Heart left ventricle (tissue), 13 donors: ENCODE results near the gene ERLIN1.

Experiments
- POLR2A ChIP-seq, 2 donors: fragments of 450-650 bp; IDR thresholded peaks; one replicate each; pipeline ENCODE4 v1.6.1; 2017; ENCODE audit warnings: antibody characterized with exemption in 2 of 2, mild to moderate bottlenecking in 2 of 2, moderate library complexity in 2 of 2
- TF ChIP-seq, protein P1 (sequence below), 12 donors: fragments of 200-600 bp; sonication (generic) in 4 of 12; IDR thresholded peaks; one replicate each; pipeline versions ENCODE4 v1.5.0 to v1.8.0; 2018 to 2022; ENCODE audit warnings: antibody characterized with exemption in 12 of 12, mild to moderate bottlenecking in 5 of 12
- donor health status: ischemic (EF 13 %, LVEDD 7.1; RV severe dilation, severe dysfunction).
- donor health status: DM: no; HTN: yes; CAD: no.
- donor health status: DM: no; HTN: no; CAD: no.
- donor health status: ischemic (EF 25% LVEDD 6.9; RV normal size, moderate dysfunction).
- donor health status: ischemic (EF 25% LVEDD 5.7; RV mildly dilated, moderate dysfunction).
- donor health status: ischemic (EF 35%, LVEDD 5.7; RV mildly dilated, moderate dysfunction).
- donor health status: nonischemic (EF 11% LVEDD 7.7; RV severe dilation, severe dysfunction).
- donor health status: DM: yes; HTN: yes; CAD: no.
- donor health status: PGD.
- donor health status: ischemic (EF 29% LVEDD 5.4; RV normal size, mild dysfunction).
- donor health status: nonischemic (EF 23%, LVEDD 6.1; RV moderate dilation, normal function).

DNA sequence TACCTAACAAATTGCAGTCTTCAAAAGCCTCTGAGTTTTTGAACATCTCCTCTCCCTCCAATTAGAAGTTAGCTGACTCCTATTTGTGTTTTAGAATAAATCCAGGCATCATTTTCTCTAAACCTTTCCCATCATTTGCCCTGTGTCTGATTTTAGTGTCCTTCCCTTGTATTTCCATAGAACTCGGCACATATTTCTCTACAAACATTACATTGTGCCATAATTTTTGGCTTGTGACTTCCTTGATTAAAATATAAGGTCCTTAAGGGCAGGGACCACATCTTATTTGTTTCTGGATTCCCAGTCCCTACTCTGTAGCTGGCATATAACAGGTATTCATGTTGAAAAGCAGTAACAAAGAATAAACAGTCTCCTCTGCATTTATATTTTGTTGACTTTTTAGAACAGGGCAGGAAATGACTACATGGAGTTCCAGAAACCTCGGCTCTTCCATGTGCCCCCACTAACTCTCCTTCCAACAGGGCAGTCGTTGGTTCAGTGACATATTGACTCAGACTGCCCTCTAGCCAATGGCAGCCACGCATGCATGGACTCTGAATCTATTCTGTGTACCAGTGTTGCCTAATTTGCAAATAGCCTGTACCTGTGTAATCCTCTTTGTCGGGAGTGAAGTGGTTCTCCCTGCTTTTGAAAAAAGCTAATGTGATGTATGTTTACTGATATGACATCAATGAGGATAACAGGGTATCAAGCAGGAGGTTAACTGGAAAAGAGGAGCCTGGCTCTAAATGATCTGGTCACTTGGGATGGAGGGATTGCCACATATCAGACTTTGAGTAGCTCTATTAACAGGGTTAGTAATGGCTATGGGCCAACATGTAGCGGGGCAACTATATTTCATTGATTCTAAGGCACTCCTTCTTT lies 84.4 kb downstream of the ERLIN1 start:
- TF ChIP-seq, protein P1, sequence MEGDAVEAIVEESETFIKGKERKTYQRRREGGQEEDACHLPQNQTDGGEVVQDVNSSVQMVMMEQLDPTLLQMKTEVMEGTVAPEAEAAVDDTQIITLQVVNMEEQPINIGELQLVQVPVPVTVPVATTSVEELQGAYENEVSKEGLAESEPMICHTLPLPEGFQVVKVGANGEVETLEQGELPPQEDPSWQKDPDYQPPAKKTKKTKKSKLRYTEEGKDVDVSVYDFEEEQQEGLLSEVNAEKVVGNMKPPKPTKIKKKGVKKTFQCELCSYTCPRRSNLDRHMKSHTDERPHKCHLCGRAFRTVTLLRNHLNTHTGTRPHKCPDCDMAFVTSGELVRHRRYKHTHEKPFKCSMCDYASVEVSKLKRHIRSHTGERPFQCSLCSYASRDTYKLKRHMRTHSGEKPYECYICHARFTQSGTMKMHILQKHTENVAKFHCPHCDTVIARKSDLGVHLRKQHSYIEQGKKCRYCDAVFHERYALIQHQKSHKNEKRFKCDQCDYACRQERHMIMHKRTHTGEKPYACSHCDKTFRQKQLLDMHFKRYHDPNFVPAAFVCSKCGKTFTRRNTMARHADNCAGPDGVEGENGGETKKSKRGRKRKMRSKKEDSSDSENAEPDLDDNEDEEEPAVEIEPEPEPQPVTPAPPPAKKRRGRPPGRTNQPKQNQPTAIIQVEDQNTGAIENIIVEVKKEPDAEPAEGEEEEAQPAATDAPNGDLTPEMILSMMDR (IDR thresholded peaks at IDR 0.05) = no peak
- TF ChIP-seq POLR2A (IDR thresholded peaks at IDR 0.05) = no peak
